Kidney epithelial cell (primary cell): Measurements from ENCODE around the gene PLSCR2. TPM values are rescaled to one million over a fixed set of nuclear protein-coding genes. Genes with fewer than 3 reads are reported as not detected.

Experiments used
- DNase-seq: peaks from one replicate; pipeline ENCODE4 v3.0.0-alpha.2; 2010; ENCODE audit warnings: low read depth
- H3K27me3 ChIP-seq: 2 replicates; pipeline ENCODE4 v1.6.0; 2011; ENCODE audit warnings: low read length; ENCODE audit not compliant: control insufficient read depth, insufficient read depth
- H3K36me3 ChIP-seq: 2 replicates; pipeline ENCODE4 v1.5.1; 2011; ENCODE audit warnings: low read length; ENCODE audit not compliant: control insufficient read depth, insufficient read depth
- H3K4me3 ChIP-seq: 2 replicates; pipeline ENCODE4 v1.5.1; 2011; ENCODE audit warnings: low read depth, mild to moderate bottlenecking, control low read depth, low read length
- CTCF ChIP-seq: IDR thresholded peaks from 2 replicates; pipeline ENCODE4 v1.5.1; 2011; ENCODE audit warnings: mild to moderate bottlenecking, moderate library complexity, low read length, control low read depth, inconsistent platforms; ENCODE audit not compliant: insufficient read depth, poor library complexity, severe bottlenecking
- total RNA-seq: library from RNA; depleted of rRNA; stranded (reverse); fragments of >200 nt; gene quantifications from 2 replicates; pipeline ENCODE4 v1.2.3, GENCODE V29; 2015

PLSCR2 gene
- total RNA-seq, 1 donor from 2014 or later, result not detected

- Histone ChIP-seq H3K36me3 (no peaks in the 10 kb centered on the region), H3K27me3 (no peaks in the 10 kb centered on the region), H3K4me3 (no peak overlapping the region)
- DNase-seq, result no peak
- no peak for TF ChIP-seq CTCF
These were observed 65.6 kb downstream of the PLSCR2 start for GRCh38 chr3:146403792-146404191.

GRCh38 chr3:146396792-146397191 lies 72.6 kb downstream of the PLSCR2 start:
- no peak for DNase-seq
- no peak overlapping the region for H3K4me3 ChIP-seq
- no peaks in the 10 kb centered on the region for H3K36me3 ChIP-seq
- TF ChIP-seq CTCF, result no peak
- H3K27me3 ChIP-seq, result no peaks in the 10 kb centered on the region

GRCh38 chr3:146395164-146395563 lies 74.2 kb downstream of the PLSCR2 start:
- H3K27me3 ChIP-seq, result no peaks in the 10 kb centered on the region
- H3K4me3 ChIP-seq, result no peak overlapping the region
- DNase-seq, result no peak
- TF ChIP-seq CTCF, result no peak
- H3K36me3 ChIP-seq, result no peaks in the 10 kb centered on the region

- TF ChIP-seq CTCF, result no peak
- no peaks in the 10 kb centered on the region for H3K27me3 ChIP-seq
- DNase-seq, result peak; percentile 10
- no peaks in the 10 kb centered on the region for H3K36me3 ChIP-seq
- no peak overlapping the region for H3K4me3 ChIP-seq
These were observed 78.4 kb downstream of the PLSCR2 start for GRCh38 chr3:146390957-146391356.

- H3K27me3 ChIP-seq, result no peaks in the 10 kb centered on the region
- no peak overlapping the region for H3K4me3 ChIP-seq
- TF ChIP-seq CTCF, result no peak
- DNase-seq, result no peak
- H3K36me3 ChIP-seq, result no peaks in the 10 kb centered on the region
These were observed 79.2 kb downstream of the PLSCR2 start for GRCh38 chr3:146390006-146390772.

- no peak for DNase-seq
- Histone ChIP-seq H3K36me3 (no peaks in the 10 kb centered on the region), H3K4me3 (no peak overlapping the region), H3K27me3 (no peaks in the 10 kb centered on the region)
- TF ChIP-seq CTCF, result no peak
These were observed 81.8 kb downstream of the PLSCR2 start for GRCh38 chr3:146387566-146387965.
